GM18505 (cell line): Measurements from ENCODE around the gene CLN5.

Source experiments
- ATAC-seq: cut with Tn5 transposase; IDR thresholded peaks from one replicate; pipeline ENCODE4 v1.9.1; 2021; ENCODE audit not compliant: unreplicated experiment
- POLR2A ChIP-seq: IDR thresholded peaks from 4 replicates; pipeline ENCODE4 v1.6.1; 2011; ENCODE audit warnings: borderline replicate concordance; ENCODE audit not compliant: insufficient read depth, insufficient read length; ENCODE audit errors: extremely low read depth

The CLN5 gene

DNA sequence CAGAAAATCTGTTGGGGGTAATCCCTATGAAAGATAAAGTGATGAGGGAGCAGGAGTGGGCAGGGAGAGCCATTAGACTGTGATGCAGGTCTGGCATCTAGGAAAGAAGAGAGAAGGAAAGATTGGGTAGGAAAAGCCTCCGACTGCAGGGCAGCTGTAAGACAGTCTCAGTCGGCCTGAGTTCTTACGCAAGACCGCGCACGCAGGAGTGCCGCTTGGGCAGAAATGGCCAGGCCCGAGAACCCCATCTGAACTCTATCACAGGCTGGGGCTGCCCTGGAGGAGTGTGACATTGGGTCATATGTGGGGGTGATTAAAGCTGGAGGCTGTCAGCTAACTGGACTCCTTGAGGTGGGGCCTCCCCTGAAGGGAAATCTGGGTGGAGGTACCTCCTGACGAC, 49.0 kb downstream of the CLN5 start:
- no peak for TF ChIP-seq POLR2A
- ATAC-seq = no peak

DNA sequence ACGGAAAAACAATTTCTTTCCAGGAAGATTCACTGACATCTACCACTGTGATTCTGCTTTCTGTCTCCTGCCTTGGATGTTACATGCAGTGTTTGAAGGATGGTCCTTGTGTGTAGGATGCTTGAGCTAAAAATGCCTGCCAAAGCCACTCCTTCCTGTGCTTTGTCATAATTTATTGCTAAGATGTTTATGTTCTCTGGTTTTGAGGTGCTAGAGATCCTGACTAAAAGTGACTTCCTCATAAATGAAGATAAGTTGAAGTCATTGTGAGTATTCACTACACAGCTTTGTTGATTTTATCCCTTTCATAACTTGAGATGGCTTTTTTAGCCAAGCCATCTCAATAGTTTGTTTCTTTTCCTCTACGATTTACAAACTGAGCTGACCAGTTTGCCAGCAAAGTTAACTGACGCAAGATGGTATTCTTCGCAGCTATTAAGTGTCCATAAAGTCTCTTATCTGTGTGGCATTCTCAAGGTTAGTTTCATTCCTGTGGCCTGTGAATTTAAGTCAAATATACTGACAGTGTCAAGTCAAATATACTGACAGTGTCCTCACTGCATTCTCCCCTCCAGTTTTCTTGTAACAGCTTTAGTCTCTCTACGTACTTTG, 50.8 kb downstream of the CLN5 start:
- ATAC-seq = no peak
- no peak for TF ChIP-seq POLR2A

GRCh38 chr13:77047649-77048343, 55.9 kb downstream of the CLN5 start:
- no peak for ATAC-seq
- TF ChIP-seq POLR2A = no peak

DNA sequence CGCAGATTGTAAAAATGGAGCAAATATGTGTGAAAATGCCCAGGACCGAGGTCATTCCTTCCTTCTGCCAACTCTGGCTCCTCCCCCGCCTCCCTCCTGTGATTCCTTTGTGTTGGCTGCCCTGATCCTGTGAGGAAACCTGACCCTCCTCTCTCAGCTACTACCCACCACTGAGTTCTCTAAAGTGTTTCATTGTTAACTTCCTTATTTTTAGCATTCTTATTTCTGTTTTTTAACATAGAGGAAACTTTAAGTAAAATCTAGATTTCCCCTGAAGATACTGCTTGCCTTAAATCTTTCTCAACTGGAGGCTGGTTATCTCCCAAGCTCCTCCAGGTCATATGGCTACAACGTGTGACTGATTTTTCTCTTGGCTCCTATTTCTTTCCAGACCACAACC, 56.8 kb downstream of the CLN5 start:
- no peak for ATAC-seq
- TF ChIP-seq POLR2A = no peak

GRCh38 chr13:77053192-77053591, 61.3 kb downstream of the CLN5 start:
- no peak for ATAC-seq
- no peak for TF ChIP-seq POLR2A
